HepG2 (cell line): Measurements from ENCODE around the gene ACADVL. TPM values are rescaled to one million over a fixed set of nuclear protein-coding genes. Genes with fewer than 3 reads are reported as not detected.

Source experiments
- ARNT ChIP-seq: fragments of 450-650 bp; IDR thresholded peaks from 2 replicates; pipeline ENCODE4 v1.6.1; 2017
- ATM ChIP-seq: fragments of 450-650 bp; IDR thresholded peaks from 2 replicates; pipeline ENCODE4 v1.7.1; 2017; ENCODE audit warnings: mild to moderate bottlenecking, borderline replicate concordance
- ELF4 ChIP-seq: sonication (generic); formaldehyde crosslinking; IDR thresholded peaks from 2 replicates; pipeline ENCODE4 v1.5.0; 2020; ENCODE audit warnings: missing genetic modification reagents, mild to moderate bottlenecking, moderate library complexity, borderline replicate concordance
- MAZ ChIP-seq, 2 experiments: sonication (generic) in 1 of 2; formaldehyde crosslinking in 1 of 2; IDR thresholded peaks; 2 replicates each; pipeline versions ENCODE4 v1.5.0 to v1.6.1; 2012 to 2020; ENCODE audit warnings: low read depth in 2 of 2, mild to moderate bottlenecking in 2 of 2, borderline replicate concordance in 1 of 2, improper control_type of control experiment in 1 of 2, low read length in 1 of 2, missing genetic modification reagents in 1 of 2, moderate library complexity in 1 of 2
- MIER2 ChIP-seq: IDR thresholded peaks from 2 replicates; pipeline ENCODE4 v1.6.1; 2016; ENCODE audit warnings: missing biosample characterization, missing genetic modification reagents
- NFIC ChIP-seq: IDR thresholded peaks from 2 replicates; pipeline ENCODE4 v1.6.1; 2012; ENCODE audit warnings: mild to moderate bottlenecking, low read length, inconsistent platforms
- POGZ ChIP-seq: sonication (generic); formaldehyde crosslinking; IDR thresholded peaks from 2 replicates; pipeline ENCODE4 v1.4.0; 2020; ENCODE audit warnings: mild to moderate bottlenecking, missing genetic modification reagents
- SMARCC2 ChIP-seq: fragments of 450-650 bp; IDR thresholded peaks from 2 replicates; pipeline ENCODE4 v1.6.1; 2017; ENCODE audit warnings: antibody characterized with exemption, mild to moderate bottlenecking
- SP5 ChIP-seq: IDR thresholded peaks from 2 replicates; pipeline ENCODE4 v1.6.1; 2016; ENCODE audit warnings: low read depth, borderline replicate concordance
- TCF7 ChIP-seq: sonication (generic); IDR thresholded peaks from 2 replicates; pipeline ENCODE4 v1.6.1; 2016; ENCODE audit warnings: antibody characterized with exemption, low read depth
- ZFP36 ChIP-seq: fragments of 150-350 bp; IDR thresholded peaks from 2 replicates; pipeline ENCODE4 v1.6.1; 2018; ENCODE audit warnings: borderline replicate concordance, low read length, low read depth; ENCODE audit not compliant: partially characterized antibody
- ZNF446 ChIP-seq: sonication (generic); formaldehyde crosslinking; IDR thresholded peaks from 2 replicates; pipeline ENCODE4 v1.5.0; 2020; ENCODE audit warnings: mild to moderate bottlenecking, missing genetic modification reagents
- ZNF556 ChIP-seq: sonication (generic); formaldehyde crosslinking; IDR thresholded peaks from 2 replicates; pipeline ENCODE4 v1.4.0; 2020; ENCODE audit warnings: mild to moderate bottlenecking, missing genetic modification reagents, borderline replicate concordance
- ZNF557 ChIP-seq: sonication (generic); formaldehyde crosslinking; IDR thresholded peaks from 2 replicates; pipeline ENCODE4 v1.4.0; 2020; ENCODE audit warnings: missing genetic modification reagents
- ZNF709 ChIP-seq: sonication (generic); formaldehyde crosslinking; IDR thresholded peaks from 2 replicates; pipeline ENCODE4 v1.5.0; 2020; ENCODE audit warnings: mild to moderate bottlenecking, missing genetic modification reagents
- ZNF713 ChIP-seq: sonication (generic); formaldehyde crosslinking; IDR thresholded peaks from 2 replicates; pipeline ENCODE4 v1.4.0; 2020; ENCODE audit warnings: mild to moderate bottlenecking, missing genetic modification reagents
- polyA plus RNA-seq, 8 experiments: library from polyadenylated mRNA; depleted of rRNA in 3 of 8; stranded (reverse) in 7 of 8; unstranded in 1 of 8; fragments of >200 nt; fragmentation: Illumina TruSeq in 4 of 8; extraction: Trizol in 4 of 8; gene quantifications; 2 replicates each; pipeline versions ENCODE4 v1.2.1 to v1.2.3, GENCODE V29; 2011 to 2016; ENCODE audit warnings: low read depth in 4 of 8, missing spikeins in 1 of 8, mixed read lengths in 1 of 8; ENCODE audit not compliant: insufficient read depth in 1 of 8
- total RNA-seq, 5 experiments: library from RNA; depleted of rRNA; stranded (reverse); fragments of >200 nt; fragmentation: Illumina TruSeq; extraction: Trizol; gene quantifications; 2 replicates each; pipeline ENCODE4 v1.2.3, GENCODE V29; 2016; ENCODE audit warnings: low read depth in 1 of 5
- TF ChIP-seq, protein P1 (sequence below): sonication (generic); formaldehyde crosslinking; IDR thresholded peaks from 2 replicates; pipeline ENCODE4 v1.8.0; 2022; ENCODE audit warnings: missing genetic modification reagents, mild to moderate bottlenecking, moderate library complexity, borderline replicate concordance
- TF ChIP-seq, protein P2 (sequence below): sonication (generic); formaldehyde crosslinking; IDR thresholded peaks from 2 replicates; pipeline ENCODE4 v1.4.0; 2020; ENCODE audit warnings: low read depth, mild to moderate bottlenecking, missing genetic modification reagents
- TF ChIP-seq, protein P3 (sequence below): sonication (generic); formaldehyde crosslinking; conservative IDR thresholded peaks from 2 replicates; pipeline ENCODE4 v1.4.0; 2020; ENCODE audit warnings: missing genetic modification reagents
- TF ChIP-seq, protein P4 (sequence below): sonication (generic); formaldehyde crosslinking; IDR thresholded peaks from 2 replicates; pipeline ENCODE4 v1.4.0; 2020; ENCODE audit warnings: missing genetic modification reagents

ACADVL gene
- total and polyA plus RNA-seq, 2 of the 13 experiments (the other 11 are each of a cell fraction or from before 2014, with no cell fraction given) = 219 to 412 TPM

DNA sequence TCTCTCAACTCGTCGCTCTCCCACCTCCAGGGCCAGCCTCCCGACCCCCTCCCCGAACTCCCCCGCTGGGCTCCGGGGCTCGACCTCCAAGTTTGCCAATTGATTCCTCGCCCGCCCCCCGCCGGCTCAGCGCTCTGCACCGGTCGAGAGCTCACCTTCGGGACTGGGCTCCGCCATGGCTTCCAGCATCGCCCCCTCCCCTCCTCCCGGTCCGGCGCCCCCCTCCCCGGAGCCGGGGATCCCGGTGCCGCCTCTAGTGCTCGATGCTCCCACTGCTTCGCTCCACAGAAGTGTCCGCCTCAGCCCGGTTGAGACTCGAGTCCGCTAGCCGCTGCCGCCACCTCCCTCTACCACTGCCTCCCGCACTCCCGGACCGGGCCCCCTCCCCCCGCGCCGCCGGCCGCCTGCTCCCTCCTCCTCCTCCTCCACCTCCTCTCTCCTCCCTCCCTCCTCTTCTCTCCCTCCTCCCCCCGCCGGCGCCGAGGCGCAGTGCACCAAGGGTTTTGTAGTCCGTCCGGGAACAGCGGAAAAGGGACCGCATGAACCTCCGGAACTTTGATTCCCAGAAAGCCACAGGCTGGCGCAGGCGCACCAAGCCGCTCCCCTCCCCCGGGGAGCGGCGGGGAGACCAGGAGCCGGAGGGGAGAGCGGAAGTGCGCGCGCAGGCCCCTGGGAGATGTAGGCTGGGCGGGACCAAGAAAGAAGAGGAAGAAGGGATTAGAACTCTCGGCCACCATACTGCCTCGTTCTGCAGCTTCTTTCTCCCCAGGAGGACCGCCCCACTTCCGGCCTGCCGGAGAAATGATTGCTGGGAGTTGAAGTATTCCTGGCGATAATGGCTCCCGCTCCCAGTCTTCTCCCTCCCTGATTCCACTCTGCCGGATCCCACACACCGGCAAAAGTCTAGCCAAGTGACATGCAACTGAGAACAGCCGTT is 19.6 kb downstream of the ACADVL start, which contains the start of gene PHF23 (continued):
- TF ChIP-seq, protein P1, sequence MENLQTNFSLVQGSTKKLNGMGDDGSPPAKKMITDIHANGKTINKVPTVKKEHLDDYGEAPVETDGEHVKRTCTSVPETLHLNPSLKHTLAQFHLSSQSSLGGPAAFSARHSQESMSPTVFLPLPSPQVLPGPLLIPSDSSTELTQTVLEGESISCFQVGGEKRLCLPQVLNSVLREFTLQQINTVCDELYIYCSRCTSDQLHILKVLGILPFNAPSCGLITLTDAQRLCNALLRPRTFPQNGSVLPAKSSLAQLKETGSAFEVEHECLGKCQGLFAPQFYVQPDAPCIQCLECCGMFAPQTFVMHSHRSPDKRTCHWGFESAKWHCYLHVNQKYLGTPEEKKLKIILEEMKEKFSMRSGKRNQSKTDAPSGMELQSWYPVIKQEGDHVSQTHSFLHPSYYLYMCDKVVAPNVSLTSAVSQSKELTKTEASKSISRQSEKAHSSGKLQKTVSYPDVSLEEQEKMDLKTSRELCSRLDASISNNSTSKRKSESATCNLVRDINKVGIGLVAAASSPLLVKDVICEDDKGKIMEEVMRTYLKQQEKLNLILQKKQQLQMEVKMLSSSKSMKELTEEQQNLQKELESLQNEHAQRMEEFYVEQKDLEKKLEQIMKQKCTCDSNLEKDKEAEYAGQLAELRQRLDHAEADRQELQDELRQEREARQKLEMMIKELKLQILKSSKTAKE (CRISPR knock-in tag) = peak; percentile 52; the same call in 1 of the 2 replicates
- TF ChIP-seq ZNF446 (CRISPR knock-in tag) (no peak), ARNT (no peak), SMARCC2 (no peak), ZNF556 (CRISPR knock-in tag) (no peak; the same call in 1 of the 2 replicates), ELF4 (CRISPR knock-in tag) (peak; percentile 95), MAZ (IDR thresholded peaks at IDR 0.05; ENCODE audit: borderline replicate concordance, low read depth, low read length) (peak; percentile 99), MAZ (CRISPR knock-in tag; IDR thresholded peaks at IDR 0.05; ENCODE audit: low read depth) (peak; percentile 99), ZFP36 (no peak), MIER2 (CRISPR knock-in tag) (no peak), TCF7 (no peak), ATM (no peak), POGZ (CRISPR knock-in tag) (no peak), SP5 (CRISPR knock-in tag) (0 out of 2 replicates have a peak, but pooled peaks have one; percentile 32), ZNF709 (CRISPR knock-in tag) (no peak), NFIC (no peak), ZNF713 (CRISPR knock-in tag) (no peak), ZNF557 (CRISPR knock-in tag) (no peak)
- TF ChIP-seq, protein P2, sequence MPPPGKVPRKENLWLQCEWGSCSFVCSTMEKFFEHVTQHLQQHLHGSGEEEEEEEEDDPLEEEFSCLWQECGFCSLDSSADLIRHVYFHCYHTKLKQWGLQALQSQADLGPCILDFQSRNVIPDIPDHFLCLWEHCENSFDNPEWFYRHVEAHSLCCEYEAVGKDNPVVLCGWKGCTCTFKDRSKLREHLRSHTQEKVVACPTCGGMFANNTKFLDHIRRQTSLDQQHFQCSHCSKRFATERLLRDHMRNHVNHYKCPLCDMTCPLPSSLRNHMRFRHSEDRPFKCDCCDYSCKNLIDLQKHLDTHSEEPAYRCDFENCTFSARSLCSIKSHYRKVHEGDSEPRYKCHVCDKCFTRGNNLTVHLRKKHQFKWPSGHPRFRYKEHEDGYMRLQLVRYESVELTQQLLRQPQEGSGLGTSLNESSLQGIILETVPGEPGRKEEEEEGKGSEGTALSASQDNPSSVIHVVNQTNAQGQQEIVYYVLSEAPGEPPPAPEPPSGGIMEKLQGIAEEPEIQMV (CRISPR knock-in tag) = peak; percentile 20; the same call in 1 of the 2 replicates
- TF ChIP-seq, protein P3, sequence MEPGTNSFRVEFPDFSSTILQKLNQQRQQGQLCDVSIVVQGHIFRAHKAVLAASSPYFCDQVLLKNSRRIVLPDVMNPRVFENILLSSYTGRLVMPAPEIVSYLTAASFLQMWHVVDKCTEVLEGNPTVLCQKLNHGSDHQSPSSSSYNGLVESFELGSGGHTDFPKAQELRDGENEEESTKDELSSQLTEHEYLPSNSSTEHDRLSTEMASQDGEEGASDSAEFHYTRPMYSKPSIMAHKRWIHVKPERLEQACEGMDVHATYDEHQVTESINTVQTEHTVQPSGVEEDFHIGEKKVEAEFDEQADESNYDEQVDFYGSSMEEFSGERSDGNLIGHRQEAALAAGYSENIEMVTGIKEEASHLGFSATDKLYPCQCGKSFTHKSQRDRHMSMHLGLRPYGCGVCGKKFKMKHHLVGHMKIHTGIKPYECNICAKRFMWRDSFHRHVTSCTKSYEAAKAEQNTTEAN (CRISPR knock-in tag) = no peak
- TF ChIP-seq, protein P4, sequence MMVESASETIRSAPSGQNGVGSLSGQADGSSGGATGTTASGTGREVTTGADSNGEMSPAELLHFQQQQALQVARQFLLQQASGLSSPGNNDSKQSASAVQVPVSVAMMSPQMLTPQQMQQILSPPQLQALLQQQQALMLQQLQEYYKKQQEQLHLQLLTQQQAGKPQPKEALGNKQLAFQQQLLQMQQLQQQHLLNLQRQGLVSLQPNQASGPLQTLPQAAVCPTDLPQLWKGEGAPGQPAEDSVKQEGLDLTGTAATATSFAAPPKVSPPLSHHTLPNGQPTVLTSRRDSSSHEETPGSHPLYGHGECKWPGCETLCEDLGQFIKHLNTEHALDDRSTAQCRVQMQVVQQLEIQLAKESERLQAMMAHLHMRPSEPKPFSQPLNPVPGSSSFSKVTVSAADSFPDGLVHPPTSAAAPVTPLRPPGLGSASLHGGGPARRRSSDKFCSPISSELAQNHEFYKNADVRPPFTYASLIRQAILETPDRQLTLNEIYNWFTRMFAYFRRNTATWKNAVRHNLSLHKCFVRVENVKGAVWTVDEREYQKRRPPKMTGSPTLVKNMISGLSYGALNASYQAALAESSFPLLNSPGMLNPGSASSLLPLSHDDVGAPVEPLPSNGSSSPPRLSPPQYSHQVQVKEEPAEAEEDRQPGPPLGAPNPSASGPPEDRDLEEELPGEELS (CRISPR knock-in tag) = no peak
